ENCODE data around the gene UBASH3A.
A peak's percentile ranks its signal among the peaks of the same experiment; 100 is the strongest.

- peak; percentile 69 for TF ChIP-seq CTCF (IDR thresholded peaks at IDR 0.05)
- no peak for TF ChIP-seq EZH2phosphoT487 (IDR thresholded peaks at IDR 0.05)
- no peak for TF ChIP-seq EZH2 (IDR thresholded peaks at IDR 0.05)
Observed at GRCh38 chr21:42381347-42381984, 22.2 kb upstream of the UBASH3A start.
